ENCODE measurements around the gene ARMC12. TPM values are rescaled to one million over a fixed set of nuclear protein-coding genes. Genes with fewer than 3 reads are reported as not detected.

The ARMC12 gene
- polyA plus RNA-seq, 2 donors, result 0.27 to 0.96 TPM

DNA sequence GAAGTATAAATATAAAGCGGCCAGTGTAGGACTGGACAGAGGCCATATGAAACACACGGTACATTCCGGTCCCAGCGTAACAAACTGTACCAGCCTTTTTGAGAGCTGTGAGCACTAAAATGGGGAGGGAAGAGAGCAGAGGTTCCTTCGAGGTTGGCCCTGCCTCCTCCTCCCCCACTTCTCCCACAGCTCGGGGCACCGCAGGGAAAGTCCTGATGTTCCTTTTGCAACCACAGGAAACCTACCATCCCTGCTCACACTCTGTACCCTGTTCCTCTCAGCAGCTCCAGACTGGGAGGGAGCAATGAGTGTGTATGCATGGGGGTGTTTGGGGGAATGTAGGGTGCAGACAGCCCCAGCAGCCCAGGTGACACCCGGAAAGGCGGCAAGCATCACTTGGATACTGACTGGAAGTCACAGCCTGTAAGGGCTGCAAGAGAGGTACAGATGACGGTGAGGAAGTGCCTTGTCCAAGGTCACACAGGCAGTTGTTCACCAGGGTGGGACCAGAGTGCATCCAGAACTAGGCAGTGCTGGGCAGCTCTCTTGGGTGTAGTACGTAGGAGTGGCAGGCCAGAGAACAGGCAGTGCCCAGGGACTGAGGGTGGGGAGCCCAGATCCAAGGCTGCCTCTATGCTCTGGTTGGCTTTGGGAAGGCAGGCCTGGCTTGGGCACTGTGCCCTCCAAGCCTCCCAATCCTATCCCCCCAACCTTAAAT lies 11.0 kb upstream of the ARMC12 start:
- no peaks in the 10 kb centered on the region for H3K27me3 ChIP-seq (ENCODE audit: control insufficient read depth in 1 of 2, insufficient read depth in 2 of 2, low read length in 2 of 2)
- no peaks in the 10 kb centered on the region for H3K36me3 ChIP-seq (ENCODE audit: control insufficient read depth in 2 of 2, insufficient read depth in 2 of 2, low read length in 1 of 2)
- H3K27ac ChIP-seq (ENCODE audit: low read depth in 2 of 2, low read length in 1 of 2), result peak overlapping the region; percentile 98 to 100
- H3K9me3 ChIP-seq (ENCODE audit: control insufficient read depth in 2 of 2, insufficient read depth in 1 of 2, low read depth in 1 of 2, low read length in 1 of 2), result no peaks in the 10 kb centered on the region
- H3K4me1 ChIP-seq (ENCODE audit: control insufficient read depth in 2 of 2, insufficient read depth in 2 of 2, low read length in 1 of 2), result peaks cover 9 to 38% of the 10 kb centered on the region in 2 donors
- 45 to 49% methylated on average over 11 of the region's 11 CpGs for WGBS, 2 donors
- H3K4me3 ChIP-seq (ENCODE audit: low read depth in 1 of 2, low read length in 2 of 2), result no peak overlapping the region

DNA sequence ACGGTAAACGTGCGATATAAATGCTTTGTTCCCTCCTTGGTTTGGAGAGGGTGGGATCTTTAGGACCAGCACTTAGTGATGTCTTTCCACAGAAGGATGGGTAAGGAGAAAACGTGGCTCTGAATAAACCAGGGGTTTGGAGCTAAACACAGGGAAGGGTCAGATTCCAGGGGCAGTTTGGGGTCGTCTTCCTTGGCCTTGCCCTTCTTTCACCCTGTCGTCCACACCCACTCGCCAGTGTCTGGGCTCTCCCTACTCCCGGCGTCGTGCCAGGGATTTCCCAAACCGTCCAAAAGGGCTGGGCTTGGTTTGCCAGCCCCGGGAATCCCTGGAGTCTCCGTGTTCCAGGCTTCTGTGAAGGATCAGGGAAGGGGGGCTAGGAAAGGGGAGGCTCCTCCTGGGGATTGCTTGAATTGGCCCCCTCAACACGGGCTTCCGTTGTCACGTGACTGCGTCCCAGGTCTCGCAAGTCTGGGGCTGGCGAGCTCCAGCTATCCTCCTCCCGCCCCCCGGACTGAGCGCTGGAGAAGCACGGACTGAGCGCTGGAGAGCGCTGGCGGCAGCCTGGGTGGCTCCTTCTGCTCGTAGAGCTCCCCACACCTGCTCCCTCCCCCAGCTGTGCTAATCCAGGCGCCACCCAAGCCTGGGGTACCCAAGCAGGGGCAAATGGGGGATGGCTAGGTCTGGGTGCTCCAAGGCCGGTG lies 9.4 kb upstream of the ARMC12 start:
- Histone ChIP-seq H3K4me3 (ENCODE audit: low read depth in 1 of 2, low read length in 2 of 2) (peak overlapping the region; percentile 33 to 55), H3K9me3 (ENCODE audit: control insufficient read depth in 2 of 2, insufficient read depth in 1 of 2, low read depth in 1 of 2, low read length in 1 of 2) (no peaks in the 10 kb centered on the region), H3K4me1 (ENCODE audit: control insufficient read depth in 2 of 2, insufficient read depth in 2 of 2, low read length in 1 of 2) (peaks cover 7 to 40% of the 10 kb centered on the region in 2 donors), H3K27me3 (ENCODE audit: control insufficient read depth in 1 of 2, insufficient read depth in 2 of 2, low read length in 2 of 2) (no peaks in the 10 kb centered on the region), H3K27ac (ENCODE audit: low read depth in 2 of 2, low read length in 1 of 2) (peak overlapping the region; percentile 98 to 100), H3K36me3 (ENCODE audit: control insufficient read depth in 2 of 2, insufficient read depth in 2 of 2, low read length in 1 of 2) (no peaks in the 10 kb centered on the region)
- WGBS, 2 donors, result 3 to 5% methylated on average over 28 to 29 of the region's 29 CpGs

DNA sequence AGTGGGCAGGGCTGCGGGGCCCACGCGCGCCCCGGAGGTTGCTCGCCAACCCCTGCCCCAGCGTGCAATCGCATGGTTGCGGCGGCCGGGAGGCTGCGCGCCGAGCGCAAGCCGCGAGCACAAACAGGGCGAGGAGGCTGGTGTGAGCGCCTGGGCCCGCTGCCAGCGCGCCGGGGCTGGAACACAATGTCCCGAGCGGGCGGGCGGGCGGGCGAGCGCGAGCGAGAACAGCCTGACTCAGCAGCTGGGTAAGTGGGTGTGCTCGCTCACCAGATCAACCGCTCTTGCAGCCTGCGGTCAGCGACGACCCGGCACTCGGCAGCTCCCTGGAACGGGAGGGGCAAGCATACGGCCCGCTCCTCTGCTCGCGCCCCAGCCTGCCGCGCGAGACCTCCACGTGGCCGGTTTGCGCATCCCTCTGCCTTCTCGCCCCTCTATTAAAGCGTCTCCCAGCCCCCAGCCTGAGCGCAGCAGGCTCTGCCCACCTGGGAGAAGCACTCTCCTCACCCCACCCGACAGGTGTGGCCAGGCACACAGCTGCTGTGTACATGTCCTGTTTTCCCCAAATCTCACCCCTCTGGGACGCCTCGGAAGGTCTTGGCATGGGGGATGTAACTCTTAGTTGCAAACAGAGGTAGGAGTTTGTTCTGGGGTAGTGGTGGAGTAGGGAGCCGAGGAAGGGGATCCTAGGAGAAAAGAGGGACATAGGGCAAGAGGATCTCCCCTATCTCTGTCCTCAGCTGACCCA lies 8.7 kb upstream of the ARMC12 start:
- peak overlapping the region; percentile 33 to 55 for H3K4me3 ChIP-seq (ENCODE audit: low read depth in 1 of 2, low read length in 2 of 2)
- H3K36me3 ChIP-seq (ENCODE audit: control insufficient read depth in 2 of 2, insufficient read depth in 2 of 2, low read length in 1 of 2), result no peaks in the 10 kb centered on the region
- peak overlapping the region; percentile 100 for H3K27ac ChIP-seq (ENCODE audit: low read depth in 2 of 2, low read length in 1 of 2)
- WGBS, 2 donors, result 1% methylated on average over 48 to 57 of the region's 57 CpGs
- H3K27me3 ChIP-seq (ENCODE audit: control insufficient read depth in 1 of 2, insufficient read depth in 2 of 2, low read length in 2 of 2), result no peaks in the 10 kb centered on the region
- H3K4me1 ChIP-seq (ENCODE audit: control insufficient read depth in 2 of 2, insufficient read depth in 2 of 2, low read length in 1 of 2), result peaks cover 3 to 43% of the 10 kb centered on the region in 2 donors
- H3K9me3 ChIP-seq (ENCODE audit: control insufficient read depth in 2 of 2, insufficient read depth in 1 of 2, low read depth in 1 of 2, low read length in 1 of 2), result no peaks in the 10 kb centered on the region

DNA sequence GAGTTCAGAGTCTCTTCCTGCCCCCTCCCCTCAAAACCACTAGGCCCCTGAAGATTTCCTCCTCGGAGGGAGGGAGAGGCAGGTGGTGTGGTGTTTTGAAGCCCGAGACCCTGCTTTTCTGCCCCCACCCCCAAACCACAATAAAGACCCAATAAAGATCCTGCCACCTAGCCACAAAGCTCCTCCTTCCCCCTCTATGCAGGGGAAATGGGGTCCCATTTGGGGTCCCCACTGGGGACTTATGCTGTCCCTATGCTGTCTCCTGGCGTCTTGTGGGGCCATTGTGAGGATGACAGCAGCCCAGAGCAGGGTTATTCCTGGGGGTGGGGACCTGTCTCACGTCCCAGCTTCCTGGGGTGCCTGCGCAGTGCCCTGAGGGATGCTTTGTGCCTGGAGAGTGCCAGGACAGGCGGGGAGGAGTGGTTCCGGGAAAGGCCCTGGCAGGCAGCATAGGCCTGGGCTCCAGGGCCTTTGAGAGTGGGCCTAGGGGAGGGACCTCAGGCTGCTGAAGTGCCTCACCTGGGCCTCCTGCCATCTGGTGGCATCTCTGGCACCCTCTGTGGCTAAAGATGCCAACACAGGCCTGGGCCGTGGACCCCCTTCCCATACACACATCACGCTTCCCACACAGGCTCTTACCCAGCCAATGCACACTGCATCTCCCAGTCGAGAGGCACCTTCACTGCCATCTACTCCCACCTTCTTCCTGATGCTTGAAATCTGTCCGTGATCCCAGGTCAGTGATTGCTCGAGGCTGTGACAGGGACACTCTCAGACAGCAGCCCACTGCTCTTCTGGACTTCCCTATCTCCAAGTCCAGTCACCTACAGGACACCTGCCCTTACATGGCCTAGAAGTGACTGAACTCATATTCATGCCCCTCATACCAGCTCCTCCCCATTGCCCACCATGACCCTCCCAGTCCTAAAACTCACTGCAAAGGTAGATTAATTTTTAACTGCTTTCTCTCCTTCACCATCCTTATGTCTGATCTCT lies 7.9 kb upstream of the ARMC12 start:
- Histone ChIP-seq H3K9me3 (ENCODE audit: control insufficient read depth in 2 of 2, insufficient read depth in 1 of 2, low read depth in 1 of 2, low read length in 1 of 2) (no peaks in the 10 kb centered on the region), H3K27ac (ENCODE audit: low read depth in 2 of 2, low read length in 1 of 2) (peak overlapping the region; percentile 100), H3K4me1 (ENCODE audit: control insufficient read depth in 2 of 2, insufficient read depth in 2 of 2, low read length in 1 of 2) (peaks cover 3 to 44% of the 10 kb centered on the region in 2 donors), H3K36me3 (ENCODE audit: control insufficient read depth in 2 of 2, insufficient read depth in 2 of 2, low read length in 1 of 2) (no peaks in the 10 kb centered on the region), H3K27me3 (ENCODE audit: control insufficient read depth in 1 of 2, insufficient read depth in 2 of 2, low read length in 2 of 2) (no peaks in the 10 kb centered on the region), H3K4me3 (ENCODE audit: low read depth in 1 of 2, low read length in 2 of 2) (peak overlapping the region in 1 of 2 donors; percentile 33)
- WGBS, 2 donors, result 42 to 48% methylated on average over 12 of the region's 12 CpGs

DNA sequence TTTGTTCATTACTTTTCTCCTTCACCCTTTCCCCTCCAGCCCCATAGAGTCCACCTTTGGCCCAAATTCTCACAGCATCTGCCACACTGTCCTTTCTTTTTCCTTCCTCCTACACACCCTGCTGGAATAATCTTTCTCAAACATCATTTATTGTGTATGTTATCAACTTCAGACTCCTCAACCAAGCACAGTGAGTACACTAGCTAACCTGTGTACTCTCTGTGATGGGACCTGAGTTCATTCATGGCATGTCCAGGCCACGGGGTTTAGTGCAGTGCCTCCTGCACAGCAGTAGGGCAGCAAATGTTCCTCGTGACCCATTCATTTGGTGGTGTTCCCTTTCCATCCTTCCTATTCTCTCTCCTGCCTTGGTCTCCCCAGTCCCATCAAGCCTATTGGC lies 7.1 kb upstream of the ARMC12 start:
- no peaks in the 10 kb centered on the region for H3K9me3 ChIP-seq (ENCODE audit: control insufficient read depth in 2 of 2, insufficient read depth in 1 of 2, low read depth in 1 of 2, low read length in 1 of 2)
- H3K27me3 ChIP-seq (ENCODE audit: control insufficient read depth in 1 of 2, insufficient read depth in 2 of 2, low read length in 2 of 2), result no peaks in the 10 kb centered on the region
- no peaks in the 10 kb centered on the region for H3K36me3 ChIP-seq (ENCODE audit: control insufficient read depth in 2 of 2, insufficient read depth in 2 of 2, low read length in 1 of 2)
- H3K4me1 ChIP-seq (ENCODE audit: control insufficient read depth in 2 of 2, insufficient read depth in 2 of 2, low read length in 1 of 2), result peaks cover 3 to 48% of the 10 kb centered on the region in 2 donors
- peak overlapping the region; percentile 100 for H3K27ac ChIP-seq (ENCODE audit: low read depth in 2 of 2, low read length in 1 of 2)
- 49 to 50% methylated on average over 2 of the region's 2 CpGs for WGBS, 2 donors
- H3K4me3 ChIP-seq (ENCODE audit: low read depth in 1 of 2, low read length in 2 of 2), result no peak overlapping the region

DNA sequence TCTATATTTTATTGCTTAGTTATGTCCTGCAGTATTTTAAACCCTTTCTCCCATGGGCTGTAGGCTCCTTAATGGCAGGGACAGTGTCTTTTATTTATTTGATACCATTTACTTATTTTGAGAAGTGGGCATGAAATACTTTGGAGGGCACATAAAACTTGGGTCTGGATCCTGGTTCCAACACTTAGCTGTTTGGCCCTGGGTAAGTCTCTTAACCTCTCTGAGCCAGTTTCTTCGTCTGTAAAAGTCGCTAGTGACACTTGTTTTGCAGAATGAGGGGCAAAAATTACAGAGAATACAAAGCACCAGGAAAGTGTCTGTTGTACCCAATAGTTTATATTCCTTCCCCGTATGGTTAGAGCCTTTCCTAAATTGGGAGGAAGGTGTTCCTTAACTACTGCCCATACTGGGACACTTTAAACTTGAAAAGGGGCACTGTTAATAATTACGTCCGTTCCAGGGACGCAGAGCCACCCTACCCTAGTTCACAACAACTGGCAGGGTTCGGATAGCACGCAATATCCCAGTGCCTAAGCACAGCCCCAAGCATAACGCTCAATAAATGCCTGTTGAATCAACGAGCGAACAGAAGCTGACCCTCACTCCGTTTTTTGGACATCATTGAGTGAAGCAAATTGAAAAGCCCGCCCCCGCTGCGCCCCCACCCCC lies 6.0 kb upstream of the ARMC12 start:
- WGBS, 2 donors, result 9 to 12% methylated on average over 15 of the region's 15 CpGs

DNA sequence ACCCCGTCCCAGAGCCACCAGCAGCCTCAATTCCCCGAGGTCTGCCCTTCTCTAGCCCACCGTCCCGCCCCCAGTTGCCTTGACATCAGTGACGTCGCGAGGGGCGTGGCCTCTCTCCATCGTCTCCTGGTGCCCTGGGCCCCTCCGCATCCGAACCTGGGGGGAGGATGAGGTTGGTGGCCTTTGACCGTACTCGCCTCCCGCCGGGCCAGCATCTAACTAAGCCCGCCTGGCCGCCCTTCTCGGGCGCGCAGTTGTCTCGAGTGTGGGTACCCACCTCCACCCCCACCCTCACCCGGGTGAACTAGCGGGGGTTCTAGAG lies 5.5 kb upstream of the ARMC12 start:
- peak overlapping the region; percentile 53 to 62 for H3K4me3 ChIP-seq (ENCODE audit: low read depth in 1 of 2, low read length in 2 of 2)
- WGBS, 2 donors, result 1 to 2% methylated on average over 23 of the region's 23 CpGs
- no peaks in the 10 kb centered on the region for H3K27me3 ChIP-seq (ENCODE audit: control insufficient read depth in 1 of 2, insufficient read depth in 2 of 2, low read length in 2 of 2)
- peak overlapping the region; percentile 98 to 100 for H3K27ac ChIP-seq (ENCODE audit: low read depth in 2 of 2, low read length in 1 of 2)
- H3K36me3 ChIP-seq (ENCODE audit: control insufficient read depth in 2 of 2, insufficient read depth in 2 of 2, low read length in 1 of 2), result no peaks in the 10 kb centered on the region
- H3K4me1 ChIP-seq (ENCODE audit: control insufficient read depth in 2 of 2, insufficient read depth in 2 of 2, low read length in 1 of 2), result peaks cover 3 to 46% of the 10 kb centered on the region in 2 donors
- H3K9me3 ChIP-seq (ENCODE audit: control insufficient read depth in 2 of 2, insufficient read depth in 1 of 2, low read depth in 1 of 2, low read length in 1 of 2), result no peaks in the 10 kb centered on the region

More for the DNA sequence above, 6.0 kb upstream of the ARMC12 start:
- no peaks in the 10 kb centered on the region for H3K9me3 ChIP-seq (ENCODE audit: control insufficient read depth in 2 of 2, insufficient read depth in 1 of 2, low read depth in 1 of 2, low read length in 1 of 2)
- no peaks in the 10 kb centered on the region for H3K27me3 ChIP-seq (ENCODE audit: control insufficient read depth in 1 of 2, insufficient read depth in 2 of 2, low read length in 2 of 2)
- H3K4me1 ChIP-seq (ENCODE audit: control insufficient read depth in 2 of 2, insufficient read depth in 2 of 2, low read length in 1 of 2), result peaks cover 3 to 51% of the 10 kb centered on the region in 2 donors
- peak overlapping the region in 1 of 2 donors; percentile 62 for H3K4me3 ChIP-seq (ENCODE audit: low read depth in 1 of 2, low read length in 2 of 2)
- peak overlapping the region; percentile 98 to 100 for H3K27ac ChIP-seq (ENCODE audit: low read depth in 2 of 2, low read length in 1 of 2)
- no peaks in the 10 kb centered on the region for H3K36me3 ChIP-seq (ENCODE audit: control insufficient read depth in 2 of 2, insufficient read depth in 2 of 2, low read length in 1 of 2)

DNA sequence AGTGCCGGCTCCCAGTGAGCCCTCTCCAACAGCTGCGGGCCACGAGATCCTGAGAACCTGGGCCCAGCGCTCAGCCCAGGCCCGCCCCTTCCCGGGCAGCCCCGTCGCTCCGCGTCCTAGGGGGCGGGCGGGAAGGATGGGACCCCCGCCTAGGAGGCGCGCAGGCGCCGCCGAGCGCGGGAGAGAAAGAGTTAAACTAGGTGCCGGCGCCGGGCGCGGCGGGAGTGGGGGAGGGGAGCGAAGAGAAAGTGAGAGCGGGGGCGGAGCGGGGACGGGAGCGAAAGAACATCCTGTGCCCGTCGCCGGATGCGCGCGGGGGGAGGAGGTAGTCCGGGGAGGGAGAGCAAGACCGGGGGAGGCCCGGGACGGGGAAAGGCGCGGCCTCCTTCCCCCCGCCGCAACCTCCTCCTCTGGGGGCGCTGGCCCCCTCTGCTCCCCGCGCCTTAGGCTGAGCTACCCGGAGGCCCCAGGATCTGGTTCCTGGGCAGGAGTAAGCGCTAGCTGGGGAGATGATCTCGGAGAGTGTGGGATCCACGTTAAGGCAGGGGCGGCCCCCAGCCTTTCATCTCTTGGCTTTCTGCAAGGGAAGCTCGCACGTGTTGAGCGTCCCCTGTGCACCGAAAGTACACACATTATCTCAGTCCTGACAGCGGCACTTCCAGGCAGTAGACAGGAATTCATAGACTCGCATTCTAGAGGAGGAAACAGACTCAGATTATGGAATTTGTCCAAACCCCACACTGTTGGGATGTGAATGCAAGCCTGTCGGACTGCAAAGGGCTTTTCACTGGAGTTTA lies 4.9 kb upstream of the ARMC12 start:
- Histone ChIP-seq H3K4me3 (ENCODE audit: low read depth in 1 of 2, low read length in 2 of 2) (peak overlapping the region; percentile 53 to 62), H3K36me3 (ENCODE audit: control insufficient read depth in 2 of 2, insufficient read depth in 2 of 2, low read length in 1 of 2) (no peaks in the 10 kb centered on the region), H3K27ac (ENCODE audit: low read depth in 2 of 2, low read length in 1 of 2) (peak overlapping the region; percentile 98 to 100), H3K27me3 (ENCODE audit: control insufficient read depth in 1 of 2, insufficient read depth in 2 of 2, low read length in 2 of 2) (no peaks in the 10 kb centered on the region), H3K9me3 (ENCODE audit: control insufficient read depth in 2 of 2, insufficient read depth in 1 of 2, low read depth in 1 of 2, low read length in 1 of 2) (no peaks in the 10 kb centered on the region), H3K4me1 (ENCODE audit: control insufficient read depth in 2 of 2, insufficient read depth in 2 of 2, low read length in 1 of 2) (peaks cover 3 to 44% of the 10 kb centered on the region in 2 donors)
- 0 to 1% methylated on average over 34 to 61 of the region's 61 CpGs for WGBS, 2 donors

All from esophagus (tissue), 2 donors.